Adrenal gland (tissue), 5 donors: Measurements from ENCODE around the gene ERGIC3.

Experiments
- POLR2A ChIP-seq, 2 donors: fragments of 450-650 bp; IDR thresholded peaks; one replicate each; pipeline ENCODE4 v1.6.1; 2017; ENCODE audit warnings: antibody characterized with exemption in 2 of 2, mild to moderate bottlenecking in 2 of 2, moderate library complexity in 1 of 2
- TF ChIP-seq, protein P1 (sequence below), 6 experiments: fragments of 450-650 bp in 4 of 6; fragments of 200-600 bp in 2 of 6; sonication (generic) in 1 of 6; IDR thresholded peaks; 1 replicate in 5 of 6; 2 replicates in 1 of 6; pipeline versions ENCODE4 v1.5.1 to v1.8.0; 2016 to 2021; ENCODE audit warnings: antibody characterized with exemption in 6 of 6, mild to moderate bottlenecking in 2 of 6, moderate library complexity in 1 of 6
- donor health status: DM: no; HTN: no; CAD: no.

DNA sequence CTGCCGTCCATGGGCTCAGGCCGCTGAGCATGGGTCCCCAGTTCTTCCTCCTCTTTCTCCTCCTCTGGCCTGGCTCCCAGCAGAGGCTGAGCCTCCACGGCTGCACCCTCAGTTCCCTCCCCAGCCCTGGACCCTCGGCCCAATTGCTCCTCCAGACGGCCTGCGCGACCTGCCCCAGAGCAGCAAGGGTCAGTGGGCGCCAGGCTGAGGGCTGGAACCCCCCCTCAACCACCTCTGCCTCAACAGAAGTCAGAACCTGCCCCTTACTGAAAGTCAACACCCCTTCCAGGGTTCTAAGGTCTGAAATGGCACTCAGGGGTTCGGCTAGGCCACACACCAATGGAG is 57.9 kb downstream of the ERGIC3 start:
- TF ChIP-seq, protein P1, sequence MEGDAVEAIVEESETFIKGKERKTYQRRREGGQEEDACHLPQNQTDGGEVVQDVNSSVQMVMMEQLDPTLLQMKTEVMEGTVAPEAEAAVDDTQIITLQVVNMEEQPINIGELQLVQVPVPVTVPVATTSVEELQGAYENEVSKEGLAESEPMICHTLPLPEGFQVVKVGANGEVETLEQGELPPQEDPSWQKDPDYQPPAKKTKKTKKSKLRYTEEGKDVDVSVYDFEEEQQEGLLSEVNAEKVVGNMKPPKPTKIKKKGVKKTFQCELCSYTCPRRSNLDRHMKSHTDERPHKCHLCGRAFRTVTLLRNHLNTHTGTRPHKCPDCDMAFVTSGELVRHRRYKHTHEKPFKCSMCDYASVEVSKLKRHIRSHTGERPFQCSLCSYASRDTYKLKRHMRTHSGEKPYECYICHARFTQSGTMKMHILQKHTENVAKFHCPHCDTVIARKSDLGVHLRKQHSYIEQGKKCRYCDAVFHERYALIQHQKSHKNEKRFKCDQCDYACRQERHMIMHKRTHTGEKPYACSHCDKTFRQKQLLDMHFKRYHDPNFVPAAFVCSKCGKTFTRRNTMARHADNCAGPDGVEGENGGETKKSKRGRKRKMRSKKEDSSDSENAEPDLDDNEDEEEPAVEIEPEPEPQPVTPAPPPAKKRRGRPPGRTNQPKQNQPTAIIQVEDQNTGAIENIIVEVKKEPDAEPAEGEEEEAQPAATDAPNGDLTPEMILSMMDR (IDR thresholded peaks at IDR 0.05) = no peak
- TF ChIP-seq POLR2A (IDR thresholded peaks at IDR 0.05) = no peak
